ENCODE results near the gene CCDC91. TPM values are rescaled to one million over a fixed set of nuclear protein-coding genes. Genes with fewer than 3 reads are reported as not detected.
"Not testable (repeated sequence)": the region's sequence is repeated elsewhere in the genome, so short reads cannot be mapped to it uniquely, and the experiment has no call there.

Gene CCDC91
- total RNA-seq, 1 donor from 2014 or later, result 46.3 TPM

- Mint-ChIP-seq H3K4me3 (peak overlapping the region; percentile 62), H3K9me3 (no peaks in the 10 kb centered on the region), H3K36me3 (ENCODE audit: low read depth) (peaks cover 4% of the 10 kb centered on the region), H3K27ac (peak overlapping the region; percentile 65), H3K27me3 (no peaks in the 10 kb centered on the region), H3K4me1 (peaks cover 52% of the 10 kb centered on the region)
- POLR2A ChIA-PET, result no interaction called here
- DNase-seq (no peak), ATAC-seq (ENCODE audit: low read depth) (peak; percentile 61)
- intact Hi-C loops (cut with micrococcal nuclease), result no loop called here
- CTCF ChIA-PET, result no interaction called here
- TF ChIP-seq CTCF (IDR thresholded peaks at IDR 0.05), result no peak
Measured at GRCh38 chr12:28253161-28253641, 62.9 kb downstream of the CCDC91 start.

DNA sequence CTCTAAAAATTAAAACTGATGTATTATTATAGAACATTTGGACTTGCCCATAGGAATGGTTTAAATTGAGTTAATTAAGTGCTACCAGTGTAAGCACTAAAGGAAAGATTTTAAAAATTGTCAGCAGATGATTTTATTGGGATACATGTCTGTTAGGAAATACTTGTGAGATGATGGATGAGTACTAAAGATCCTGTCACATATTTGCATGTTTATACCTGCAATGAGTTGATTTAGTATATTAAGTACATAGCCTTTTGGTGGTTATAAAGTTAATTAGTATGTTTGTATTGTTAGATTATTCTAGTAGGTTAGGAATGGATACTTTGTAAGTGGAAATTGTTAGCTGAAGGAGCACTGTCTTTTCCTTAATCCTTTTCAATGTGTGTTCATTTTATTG, 67.2 kb downstream of the CCDC91 start:
- no peak for TF ChIP-seq CTCF (IDR thresholded peaks at IDR 0.05)
- Mint-ChIP-seq H3K4me1 (peaks cover 15% of the 10 kb centered on the region), H3K4me3 (no peak overlapping the region), H3K36me3 (ENCODE audit: low read depth) (peaks cover 37% of the 10 kb centered on the region), H3K27me3 (no peaks in the 10 kb centered on the region), H3K27ac (no peak overlapping the region), H3K9me3 (no peaks in the 10 kb centered on the region)
- ATAC-seq (ENCODE audit: low read depth) (no peak), DNase-seq (no peak)
- ChIA-PET POLR2A (no interaction called here), CTCF (no interaction called here)
- intact Hi-C loops (cut with micrococcal nuclease), result no loop called here

- intact Hi-C loops (cut with micrococcal nuclease), result no loop called here
- H3K4me1 Mint-ChIP-seq, result no peaks in the 10 kb centered on the region
Measured at GRCh38 chr12:28258998-28259397, 68.7 kb downstream of the CCDC91 start.

DNA sequence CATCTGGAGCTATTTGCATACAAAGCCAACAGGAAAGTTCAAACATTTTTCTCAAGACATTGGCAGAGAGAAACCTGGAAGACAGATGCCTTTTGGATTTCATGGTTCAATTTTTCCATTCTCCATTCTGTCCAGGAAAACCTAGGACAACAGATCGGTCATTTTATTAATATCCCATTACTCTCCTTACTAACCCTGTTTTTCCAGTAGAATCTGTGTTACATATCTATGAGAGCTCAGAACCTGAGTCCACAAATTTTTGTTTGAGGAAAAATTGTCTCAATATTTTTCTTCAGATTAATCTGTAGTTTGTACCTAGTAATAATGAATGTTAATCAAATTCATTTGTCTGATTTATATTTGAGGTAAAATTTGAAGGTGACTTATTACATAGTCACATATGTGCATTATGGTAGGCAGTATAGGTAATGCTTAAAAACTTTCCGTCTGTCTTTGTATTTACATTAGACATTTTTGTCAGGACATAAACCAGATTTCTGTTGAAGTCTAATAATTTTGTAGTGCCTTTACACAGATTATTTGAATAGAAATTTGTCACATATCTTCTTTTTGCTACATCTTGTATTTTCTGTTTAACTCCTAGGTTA, 75.3 kb downstream of the CCDC91 start:
- no peak for TF ChIP-seq CTCF (IDR thresholded peaks at IDR 0.05)
- peaks cover 50% of the 10 kb centered on the region for H3K36me3 Mint-ChIP-seq (ENCODE audit: low read depth)
- ChIA-PET POLR2A (no interaction called here), CTCF (no interaction called here)
- no peaks in the 10 kb centered on the region for H3K4me1 Mint-ChIP-seq
- no peaks in the 10 kb centered on the region for H3K9me3 Mint-ChIP-seq
- ATAC-seq (ENCODE audit: low read depth), result no peak
- intact Hi-C loops (cut with micrococcal nuclease), result no loop called here
- no peaks in the 10 kb centered on the region for H3K27me3 Mint-ChIP-seq
- no peak overlapping the region for H3K27ac Mint-ChIP-seq
- DNase-seq, result no peak
- H3K4me3 Mint-ChIP-seq, result no peak overlapping the region

More at GRCh38 chr12:28258998-28259397, 68.7 kb downstream of the CCDC91 start:
- ChIA-PET POLR2A (no interaction called here), CTCF (no interaction called here)
- Mint-ChIP-seq H3K36me3 (ENCODE audit: low read depth) (peaks cover 42% of the 10 kb centered on the region), H3K27ac (no peak overlapping the region), H3K4me3 (no peak overlapping the region), H3K27me3 (no peaks in the 10 kb centered on the region), H3K9me3 (no peaks in the 10 kb centered on the region)
- TF ChIP-seq CTCF (IDR thresholded peaks at IDR 0.05), result no peak
- no peak for DNase-seq
- no peak for ATAC-seq (ENCODE audit: low read depth)

DNA sequence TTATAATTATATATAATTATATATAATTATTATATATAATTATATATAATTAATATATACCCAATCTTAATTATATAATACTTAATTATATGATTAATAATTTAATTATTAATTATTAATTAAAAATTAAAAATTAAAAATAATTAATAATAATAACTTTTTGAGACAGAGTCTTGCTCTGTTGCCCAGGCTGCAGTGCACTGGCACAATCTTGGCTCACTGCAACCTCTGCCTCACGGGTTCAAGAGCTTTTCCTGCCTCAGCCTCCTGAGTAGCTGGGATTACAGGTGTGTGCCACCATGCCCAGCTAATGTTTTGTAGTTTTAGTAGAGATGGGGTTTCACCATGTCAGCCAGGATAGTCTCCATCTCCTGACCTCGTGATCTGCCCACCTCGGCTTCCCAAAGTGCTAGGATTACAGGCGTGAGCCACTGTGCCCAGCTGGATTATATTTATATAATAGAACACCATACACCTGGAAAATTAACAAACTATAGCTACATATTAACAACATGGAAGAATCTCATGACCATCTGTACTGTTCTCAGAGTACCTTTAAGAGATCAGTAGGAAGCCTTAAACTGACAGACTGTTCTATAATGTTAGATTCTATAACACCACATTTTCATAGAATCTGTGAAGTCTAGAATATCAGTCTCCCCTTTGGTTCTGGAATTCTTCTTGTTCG, 77.8 kb downstream of the CCDC91 start:
- DNase-seq; ATAC-seq (ENCODE audit: low read depth); H3K27me3 Mint-ChIP-seq; CTCF ChIA-PET; H3K27ac Mint-ChIP-seq; H3K4me1 Mint-ChIP-seq; H3K9me3 Mint-ChIP-seq; H3K4me3 Mint-ChIP-seq; POLR2A ChIA-PET; intact Hi-C loops (cut with micrococcal nuclease): not testable (repeated sequence)
- H3K36me3 Mint-ChIP-seq (ENCODE audit: low read depth), result peaks cover 41% of the 10 kb centered on the region

Measured in activated B cell treated with CpG ODN at 0.5 μM for 24 hours (primary cell).